HepG2 (cell line): ENCODE measurements around the gene PC. TPM values are rescaled to one million over a fixed set of nuclear protein-coding genes. Genes with fewer than 3 reads are reported as not detected.
A peak's percentile ranks its signal among the peaks of the same experiment; 100 is the strongest.

Source experiments
- ARID2 ChIP-seq: sonication (generic); formaldehyde crosslinking; IDR thresholded peaks from 2 replicates; pipeline ENCODE4 v1.8.1; 2022; ENCODE audit warnings: mild to moderate bottlenecking, missing genetic modification reagents, borderline replicate concordance
- CC2D1A ChIP-seq: sonication (generic); formaldehyde crosslinking; IDR thresholded peaks from 2 replicates; pipeline ENCODE4 v1.8.1; 2023; ENCODE audit warnings: mild to moderate bottlenecking, missing genetic modification reagents
- PHF21A ChIP-seq: sonication (generic); formaldehyde crosslinking; IDR thresholded peaks from 2 replicates; pipeline ENCODE4 v1.5.0; 2020; ENCODE audit warnings: mild to moderate bottlenecking, missing genetic modification reagents
- RARA ChIP-seq: IDR thresholded peaks from 2 replicates; pipeline ENCODE4 v1.6.1; 2016; ENCODE audit warnings: missing genetic modification reagents, missing compliant biosample characterization
- RXRB ChIP-seq: IDR thresholded peaks from 2 replicates; pipeline ENCODE4 v1.6.1; 2016; ENCODE audit warnings: borderline replicate concordance, missing genetic modification reagents, missing compliant biosample characterization
- SAP130 ChIP-seq: IDR thresholded peaks from 2 replicates; pipeline ENCODE4 v1.6.1; 2016; ENCODE audit warnings: low read depth
- TAF1 ChIP-seq: sonication (generic); formaldehyde crosslinking; IDR thresholded peaks from 2 replicates; pipeline ENCODE4 v1.4.0; 2020; ENCODE audit warnings: missing genetic modification reagents
- ZFAT ChIP-seq: sonication (generic); formaldehyde crosslinking; conservative IDR thresholded peaks from 2 replicates; pipeline ENCODE4 v1.8.1; 2023; ENCODE audit warnings: missing genetic modification reagents, inconsistent platforms
- ZMYM4 ChIP-seq: sonication (generic); formaldehyde crosslinking; IDR thresholded peaks from 2 replicates; pipeline ENCODE4 v1.8.1; 2023; ENCODE audit warnings: mild to moderate bottlenecking, missing genetic modification reagents
- ZNF614 ChIP-seq: IDR thresholded peaks from 2 replicates; pipeline ENCODE4 v1.6.1; 2018; ENCODE audit warnings: missing biosample characterization, missing genetic modification reagents, inconsistent platforms, borderline replicate concordance
- ZNF615 ChIP-seq: sonication (generic); formaldehyde crosslinking; IDR thresholded peaks from 2 replicates; pipeline ENCODE4 v1.5.0; 2020; ENCODE audit warnings: mild to moderate bottlenecking, missing genetic modification reagents, borderline replicate concordance
- ZNF660 ChIP-seq: sonication (generic); formaldehyde crosslinking; IDR thresholded peaks from 2 replicates; pipeline ENCODE4 v1.5.1; 2020; ENCODE audit warnings: mild to moderate bottlenecking, low read depth, missing genetic modification reagents, borderline replicate concordance
- polyA plus RNA-seq, 8 experiments: library from polyadenylated mRNA; depleted of rRNA in 3 of 8; stranded (reverse) in 7 of 8; unstranded in 1 of 8; fragments of >200 nt; fragmentation: Illumina TruSeq in 4 of 8; extraction: Trizol in 4 of 8; gene quantifications; 2 replicates each; pipeline versions ENCODE4 v1.2.1 to v1.2.3, GENCODE V29; 2011 to 2016; ENCODE audit warnings: low read depth in 4 of 8, missing spikeins in 1 of 8, mixed read lengths in 1 of 8; ENCODE audit not compliant: insufficient read depth in 1 of 8
- total RNA-seq, 5 experiments: library from RNA; depleted of rRNA; stranded (reverse); fragments of >200 nt; fragmentation: Illumina TruSeq; extraction: Trizol; gene quantifications; 2 replicates each; pipeline ENCODE4 v1.2.3, GENCODE V29; 2016; ENCODE audit warnings: low read depth in 1 of 5
- TF ChIP-seq, protein P1 (sequence below): sonication (generic); formaldehyde crosslinking; conservative IDR thresholded peaks from 2 replicates; pipeline ENCODE4 v1.4.0; 2020; ENCODE audit warnings: mild to moderate bottlenecking, missing genetic modification reagents, moderate library complexity
- TF ChIP-seq, protein P2 (sequence below): sonication (generic); formaldehyde crosslinking; IDR thresholded peaks from 2 replicates; pipeline ENCODE4 v1.8.0; 2022; ENCODE audit warnings: mild to moderate bottlenecking, missing genetic modification reagents; ENCODE audit not compliant: insufficient replicate concordance
- TF ChIP-seq, protein P3 (sequence below): IDR thresholded peaks from 2 replicates; pipeline ENCODE4 v1.6.1; 2018; ENCODE audit warnings: missing genetic modification reagents
- TF ChIP-seq, protein P4 (sequence below): sonication (generic); formaldehyde crosslinking; IDR thresholded peaks from 2 replicates; pipeline ENCODE4 v1.4.0; 2020; ENCODE audit warnings: mild to moderate bottlenecking, low read depth, missing genetic modification reagents
- TF ChIP-seq, protein P5 (sequence below): IDR thresholded peaks from 2 replicates; pipeline ENCODE4 v1.6.1; 2016; ENCODE audit warnings: missing compliant biosample characterization, missing genetic modification reagents, borderline replicate concordance
- TF ChIP-seq, protein P6 (sequence below): sonication (generic); formaldehyde crosslinking; IDR thresholded peaks from 2 replicates; pipeline ENCODE4 v1.5.0; 2020; ENCODE audit warnings: mild to moderate bottlenecking, missing genetic modification reagents, borderline replicate concordance

The PC gene
- total and polyA plus RNA-seq, 2 of the 13 experiments (the other 11 are each of a cell fraction or from before 2014, with no cell fraction given) = 29.0 to 39.0 TPM

DNA sequence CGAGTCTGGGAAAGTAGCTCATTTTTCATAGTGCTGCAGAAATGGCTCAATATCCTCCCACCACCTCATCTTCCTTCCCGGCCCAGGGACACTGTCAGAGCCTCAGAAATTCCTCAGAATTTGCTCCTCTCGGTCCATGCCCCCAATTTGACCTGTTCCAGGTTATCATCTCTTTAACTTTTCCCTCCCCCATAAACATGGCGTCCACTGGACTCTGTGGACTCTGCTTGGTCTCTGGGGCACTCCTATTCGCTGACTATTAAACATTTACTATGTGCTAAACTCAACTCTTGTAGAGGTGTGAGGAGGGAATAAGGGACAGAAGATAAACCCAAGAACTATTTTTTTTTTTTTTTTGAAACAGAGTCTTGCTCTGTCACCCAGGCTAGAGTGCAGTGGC, 8.2 kb upstream of the PC start (continued):
- TF ChIP-seq, protein P1, sequence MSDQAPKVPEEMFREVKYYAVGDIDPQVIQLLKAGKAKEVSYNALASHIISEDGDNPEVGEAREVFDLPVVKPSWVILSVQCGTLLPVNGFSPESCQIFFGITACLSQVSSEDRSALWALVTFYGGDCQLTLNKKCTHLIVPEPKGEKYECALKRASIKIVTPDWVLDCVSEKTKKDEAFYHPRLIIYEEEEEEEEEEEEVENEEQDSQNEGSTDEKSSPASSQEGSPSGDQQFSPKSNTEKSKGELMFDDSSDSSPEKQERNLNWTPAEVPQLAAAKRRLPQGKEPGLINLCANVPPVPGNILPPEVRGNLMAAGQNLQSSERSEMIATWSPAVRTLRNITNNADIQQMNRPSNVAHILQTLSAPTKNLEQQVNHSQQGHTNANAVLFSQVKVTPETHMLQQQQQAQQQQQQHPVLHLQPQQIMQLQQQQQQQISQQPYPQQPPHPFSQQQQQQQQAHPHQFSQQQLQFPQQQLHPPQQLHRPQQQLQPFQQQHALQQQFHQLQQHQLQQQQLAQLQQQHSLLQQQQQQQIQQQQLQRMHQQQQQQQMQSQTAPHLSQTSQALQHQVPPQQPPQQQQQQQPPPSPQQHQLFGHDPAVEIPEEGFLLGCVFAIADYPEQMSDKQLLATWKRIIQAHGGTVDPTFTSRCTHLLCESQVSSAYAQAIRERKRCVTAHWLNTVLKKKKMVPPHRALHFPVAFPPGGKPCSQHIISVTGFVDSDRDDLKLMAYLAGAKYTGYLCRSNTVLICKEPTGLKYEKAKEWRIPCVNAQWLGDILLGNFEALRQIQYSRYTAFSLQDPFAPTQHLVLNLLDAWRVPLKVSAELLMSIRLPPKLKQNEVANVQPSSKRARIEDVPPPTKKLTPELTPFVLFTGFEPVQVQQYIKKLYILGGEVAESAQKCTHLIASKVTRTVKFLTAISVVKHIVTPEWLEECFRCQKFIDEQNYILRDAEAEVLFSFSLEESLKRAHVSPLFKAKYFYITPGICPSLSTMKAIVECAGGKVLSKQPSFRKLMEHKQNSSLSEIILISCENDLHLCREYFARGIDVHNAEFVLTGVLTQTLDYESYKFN (CRISPR knock-in tag) = peak; percentile 52; the same call in 1 of the 2 replicates
- TF ChIP-seq, protein P2, sequence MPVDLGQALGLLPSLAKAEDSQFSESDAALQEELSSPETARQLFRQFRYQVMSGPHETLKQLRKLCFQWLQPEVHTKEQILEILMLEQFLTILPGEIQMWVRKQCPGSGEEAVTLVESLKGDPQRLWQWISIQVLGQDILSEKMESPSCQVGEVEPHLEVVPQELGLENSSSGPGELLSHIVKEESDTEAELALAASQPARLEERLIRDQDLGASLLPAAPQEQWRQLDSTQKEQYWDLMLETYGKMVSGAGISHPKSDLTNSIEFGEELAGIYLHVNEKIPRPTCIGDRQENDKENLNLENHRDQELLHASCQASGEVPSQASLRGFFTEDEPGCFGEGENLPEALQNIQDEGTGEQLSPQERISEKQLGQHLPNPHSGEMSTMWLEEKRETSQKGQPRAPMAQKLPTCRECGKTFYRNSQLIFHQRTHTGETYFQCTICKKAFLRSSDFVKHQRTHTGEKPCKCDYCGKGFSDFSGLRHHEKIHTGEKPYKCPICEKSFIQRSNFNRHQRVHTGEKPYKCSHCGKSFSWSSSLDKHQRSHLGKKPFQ (CRISPR knock-in tag) = no peak
- TF ChIP-seq, protein P3, sequence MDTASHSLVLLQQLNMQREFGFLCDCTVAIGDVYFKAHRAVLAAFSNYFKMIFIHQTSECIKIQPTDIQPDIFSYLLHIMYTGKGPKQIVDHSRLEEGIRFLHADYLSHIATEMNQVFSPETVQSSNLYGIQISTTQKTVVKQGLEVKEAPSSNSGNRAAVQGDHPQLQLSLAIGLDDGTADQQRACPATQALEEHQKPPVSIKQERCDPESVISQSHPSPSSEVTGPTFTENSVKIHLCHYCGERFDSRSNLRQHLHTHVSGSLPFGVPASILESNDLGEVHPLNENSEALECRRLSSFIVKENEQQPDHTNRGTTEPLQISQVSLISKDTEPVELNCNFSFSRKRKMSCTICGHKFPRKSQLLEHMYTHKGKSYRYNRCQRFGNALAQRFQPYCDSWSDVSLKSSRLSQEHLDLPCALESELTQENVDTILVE (CRISPR knock-in tag) = no peak
- no peak for TF ChIP-seq ZNF660 (CRISPR knock-in tag)
- peak; percentile 84 for TF ChIP-seq RARA (CRISPR knock-in tag)
- TF ChIP-seq, protein P4, sequence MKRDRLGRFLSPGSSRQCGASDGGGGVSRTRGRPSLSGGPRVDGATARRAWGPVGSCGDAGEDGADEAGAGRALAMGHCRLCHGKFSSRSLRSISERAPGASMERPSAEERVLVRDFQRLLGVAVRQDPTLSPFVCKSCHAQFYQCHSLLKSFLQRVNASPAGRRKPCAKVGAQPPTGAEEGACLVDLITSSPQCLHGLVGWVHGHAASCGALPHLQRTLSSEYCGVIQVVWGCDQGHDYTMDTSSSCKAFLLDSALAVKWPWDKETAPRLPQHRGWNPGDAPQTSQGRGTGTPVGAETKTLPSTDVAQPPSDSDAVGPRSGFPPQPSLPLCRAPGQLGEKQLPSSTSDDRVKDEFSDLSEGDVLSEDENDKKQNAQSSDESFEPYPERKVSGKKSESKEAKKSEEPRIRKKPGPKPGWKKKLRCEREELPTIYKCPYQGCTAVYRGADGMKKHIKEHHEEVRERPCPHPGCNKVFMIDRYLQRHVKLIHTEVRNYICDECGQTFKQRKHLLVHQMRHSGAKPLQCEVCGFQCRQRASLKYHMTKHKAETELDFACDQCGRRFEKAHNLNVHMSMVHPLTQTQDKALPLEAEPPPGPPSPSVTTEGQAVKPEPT = no peak
- no peak for TF ChIP-seq ZNF614 (CRISPR knock-in tag)
- 0 out of 2 replicates have a peak, but pooled peaks have one; percentile 25 for TF ChIP-seq SAP130 (CRISPR knock-in tag)
- peak; percentile 19; the same call in 1 of the 2 replicates for TF ChIP-seq RXRB (CRISPR knock-in tag)
- TF ChIP-seq, protein P5, sequence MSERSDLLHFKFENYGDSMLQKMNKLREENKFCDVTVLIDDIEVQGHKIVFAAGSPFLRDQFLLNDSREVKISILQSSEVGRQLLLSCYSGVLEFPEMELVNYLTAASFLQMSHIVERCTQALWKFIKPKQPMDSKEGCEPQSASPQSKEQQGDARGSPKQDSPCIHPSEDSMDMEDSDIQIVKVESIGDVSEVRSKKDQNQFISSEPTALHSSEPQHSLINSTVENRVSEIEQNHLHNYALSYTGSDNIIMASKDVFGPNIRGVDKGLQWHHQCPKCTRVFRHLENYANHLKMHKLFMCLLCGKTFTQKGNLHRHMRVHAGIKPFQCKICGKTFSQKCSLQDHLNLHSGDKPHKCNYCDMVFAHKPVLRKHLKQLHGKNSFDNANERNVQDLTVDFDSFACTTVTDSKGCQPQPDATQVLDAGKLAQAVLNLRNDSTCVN (CRISPR knock-in tag) = no peak
- no peak for TF ChIP-seq ARID2 (CRISPR knock-in tag)
- no peak for TF ChIP-seq CC2D1A
- TF ChIP-seq, protein P6, sequence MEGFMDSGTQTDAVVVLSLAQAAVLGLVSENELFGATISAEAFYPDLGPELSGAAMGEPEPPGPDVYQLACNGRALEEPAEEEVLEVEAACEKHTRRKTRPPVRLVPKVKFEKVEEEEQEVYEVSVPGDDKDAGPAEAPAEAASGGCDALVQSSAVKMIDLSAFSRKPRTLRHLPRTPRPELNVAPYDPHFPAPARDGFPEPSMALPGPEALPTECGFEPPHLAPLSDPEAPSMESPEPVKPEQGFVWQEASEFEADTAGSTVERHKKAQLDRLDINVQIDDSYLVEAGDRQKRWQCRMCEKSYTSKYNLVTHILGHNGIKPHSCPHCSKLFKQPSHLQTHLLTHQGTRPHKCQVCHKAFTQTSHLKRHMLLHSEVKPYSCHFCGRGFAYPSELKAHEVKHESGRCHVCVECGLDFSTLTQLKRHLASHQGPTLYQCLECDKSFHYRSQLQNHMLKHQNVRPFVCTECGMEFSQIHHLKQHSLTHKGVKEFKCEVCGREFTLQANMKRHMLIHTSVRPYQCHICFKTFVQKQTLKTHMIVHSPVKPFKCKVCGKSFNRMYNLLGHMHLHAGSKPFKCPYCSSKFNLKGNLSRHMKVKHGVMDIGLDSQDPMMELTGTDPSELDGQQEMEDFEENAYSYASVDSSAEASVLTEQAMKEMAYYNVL (CRISPR knock-in tag) = no peak
- TF ChIP-seq ZFAT (CRISPR knock-in tag) = no peak
- 0 out of 2 replicates have a peak, but pooled peaks have one; percentile 15 for TF ChIP-seq ZMYM4 (CRISPR knock-in tag)
- TF ChIP-seq PHF21A (CRISPR knock-in tag) = peak; percentile 33; the same call in 1 of the 2 replicates
- no peak for TF ChIP-seq ZNF615 (CRISPR knock-in tag)
- no peak for TF ChIP-seq TAF1
